ENCODE measurements around the gene ALAS1.

ALAS1 gene

DNA sequence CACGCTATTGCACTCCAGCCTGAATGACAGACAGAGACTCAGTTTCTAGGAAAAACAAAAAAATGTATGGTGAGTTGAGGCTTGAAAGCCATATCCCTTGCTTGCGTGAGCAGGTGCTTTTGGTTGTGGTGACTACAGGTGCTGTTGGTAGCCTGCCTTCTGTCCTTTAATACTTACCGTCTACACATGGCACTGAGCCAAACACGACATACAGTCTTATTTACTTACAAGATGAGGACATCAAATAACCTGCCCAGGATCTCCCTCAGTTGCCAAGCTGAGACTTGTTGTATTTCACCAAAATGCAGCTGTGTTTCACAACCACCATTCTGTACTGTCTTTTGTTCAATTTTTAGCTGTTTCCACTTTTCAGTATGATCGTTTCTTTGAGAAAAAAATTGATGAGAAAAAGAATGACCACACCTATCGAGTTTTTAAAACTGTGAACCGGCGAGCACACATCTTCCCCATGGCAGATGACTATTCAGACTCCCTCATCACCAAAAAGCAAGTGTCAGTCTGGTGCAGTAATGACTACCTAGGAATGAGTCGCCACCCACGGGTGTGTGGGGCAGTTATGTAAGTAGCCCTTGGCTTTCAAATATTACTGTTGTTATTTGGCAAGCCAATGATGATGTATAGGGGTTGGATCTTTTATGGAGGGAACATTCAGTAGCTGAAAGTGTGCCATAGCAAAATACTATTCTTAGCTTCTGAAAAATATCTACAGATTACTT lies 6.5 kb downstream of the ALAS1 start:
- Histone ChIP-seq H3K4me3 (ENCODE audit: control insufficient read depth in 1 of 7, extremely low read depth in 1 of 7, insufficient read depth in 4 of 7, low read depth in 2 of 7, low read length in 6 of 7) (no peak overlapping the region), H3K27ac (ENCODE audit: insufficient read depth in 1 of 2, low read depth in 1 of 2, low read length in 2 of 2, poor library complexity in 1 of 2, severe bottlenecking in 2 of 2) (no peak overlapping the region), H3K4me1 (ENCODE audit: control extremely low read depth in 1 of 4, control insufficient read depth in 4 of 4, insufficient read depth in 4 of 4, low read length in 3 of 4) (peaks cover 0 to 25% (median 4%) of the 10 kb centered on the region in 4 experiments), H3K36me3 (ENCODE audit: control insufficient read depth in 4 of 4, insufficient read depth in 4 of 4, low read length in 3 of 4) (peaks cover 28 to 73% (median 56%) of the 10 kb centered on the region in 4 experiments), H3K9me3 (ENCODE audit: control extremely low read depth in 1 of 5, control insufficient read depth in 4 of 5, insufficient read depth in 2 of 5, low read depth in 1 of 5, low read length in 4 of 5) (no peaks in the 10 kb centered on the region), H3K27me3 (replicated peaks in 2 of 5; ENCODE audit: control insufficient read depth in 4 of 5, insufficient read depth in 5 of 5, low read length in 4 of 5) (no peaks in the 10 kb centered on the region)
- DNase-seq: no peak
- CTCF ChIA-PET: interaction anchor here (0.6 to 1.8 kb wide), 10 partner anchors 10 to 562 kb away, joined by 3 to 7 read pairs (median 4); partner anchors contain the start of gene TLR9
- POLR2A ChIA-PET: no interaction called here
- 92% methylated on average over 8 of the region's 10 CpGs for WGBS (ENCODE audit: insufficient coverage)

DNA sequence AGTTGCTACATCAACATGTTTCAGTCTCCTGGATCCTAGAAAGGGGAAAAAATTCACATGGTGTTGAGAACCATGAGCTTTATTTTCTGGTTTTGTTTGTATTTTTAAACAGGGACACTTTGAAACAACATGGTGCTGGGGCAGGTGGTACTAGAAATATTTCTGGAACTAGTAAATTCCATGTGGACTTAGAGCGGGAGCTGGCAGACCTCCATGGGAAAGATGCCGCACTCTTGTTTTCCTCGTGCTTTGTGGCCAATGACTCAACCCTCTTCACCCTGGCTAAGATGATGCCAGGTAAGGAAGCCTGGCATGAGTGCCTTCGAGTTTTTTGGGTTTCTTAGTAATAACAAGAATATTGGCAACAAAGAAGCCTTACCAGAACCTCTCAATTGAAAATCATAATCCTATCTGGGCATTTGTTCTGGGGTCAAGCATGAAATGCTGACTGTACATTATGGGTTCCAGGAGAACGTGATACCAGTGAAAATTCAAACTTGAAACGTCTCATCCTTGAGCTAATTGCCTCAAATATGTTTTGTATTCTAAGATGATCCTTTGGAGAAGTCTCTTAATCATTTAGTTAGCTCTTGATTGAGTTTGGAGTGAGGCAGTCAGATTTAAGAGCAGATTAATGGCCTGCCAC lies 7.9 kb downstream of the ALAS1 start:
- 98% methylated on average over 5 of the region's 6 CpGs for WGBS (ENCODE audit: insufficient coverage)
- Histone ChIP-seq H3K4me3 (ENCODE audit: control insufficient read depth in 1 of 7, extremely low read depth in 1 of 7, insufficient read depth in 4 of 7, low read depth in 2 of 7, low read length in 6 of 7) (no peak overlapping the region), H3K36me3 (ENCODE audit: control insufficient read depth in 4 of 4, insufficient read depth in 4 of 4, low read length in 3 of 4) (peaks cover 38 to 81% (median 67%) of the 10 kb centered on the region in 4 experiments), H3K9me3 (ENCODE audit: control extremely low read depth in 1 of 5, control insufficient read depth in 4 of 5, insufficient read depth in 2 of 5, low read depth in 1 of 5, low read length in 4 of 5) (no peaks in the 10 kb centered on the region), H3K4me1 (ENCODE audit: control extremely low read depth in 1 of 4, control insufficient read depth in 4 of 4, insufficient read depth in 4 of 4, low read length in 3 of 4) (peaks cover 0 to 30% (median 4%) of the 10 kb centered on the region in 4 experiments), H3K27ac (ENCODE audit: insufficient read depth in 1 of 2, low read depth in 1 of 2, low read length in 2 of 2, poor library complexity in 1 of 2, severe bottlenecking in 2 of 2) (no peak overlapping the region), H3K27me3 (replicated peaks in 2 of 5; ENCODE audit: control insufficient read depth in 4 of 5, insufficient read depth in 5 of 5, low read length in 4 of 5) (no peaks in the 10 kb centered on the region)
- DNase-seq: no peak
- CTCF ChIA-PET: interaction anchor here (0.7 to 1.8 kb wide), 7 partner anchors 9 to 134 kb away, joined by 3 to 7 read pairs (median 3); no protein-coding TSS in a partner anchor
- POLR2A ChIA-PET: no interaction called here

DNA sequence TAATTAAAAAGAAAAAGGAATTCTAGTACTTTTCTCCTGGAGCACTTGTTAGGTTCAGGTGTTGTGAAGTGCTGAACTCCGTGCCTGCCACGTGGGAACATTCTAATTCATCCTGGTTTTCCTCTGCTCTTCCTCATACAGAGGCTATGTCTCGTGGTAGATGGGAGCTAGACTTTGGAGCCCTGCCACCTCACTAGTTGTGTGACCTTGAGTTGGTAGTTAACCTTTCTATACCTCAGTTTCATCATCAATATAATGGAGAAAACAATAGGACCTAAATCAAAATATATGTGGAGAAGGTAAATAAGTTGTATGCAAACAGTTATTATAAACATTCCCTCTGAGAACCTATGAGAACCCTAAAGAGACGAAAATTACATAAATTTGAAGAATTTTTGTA lies 10.6 kb downstream of the ALAS1 start:
- Histone ChIP-seq H3K4me3 (ENCODE audit: control insufficient read depth in 1 of 7, extremely low read depth in 1 of 7, insufficient read depth in 4 of 7, low read depth in 2 of 7, low read length in 6 of 7) (no peak overlapping the region), H3K36me3 (ENCODE audit: control insufficient read depth in 4 of 4, insufficient read depth in 4 of 4, low read length in 3 of 4) (peaks cover 39 to 90% (median 75%) of the 10 kb centered on the region in 4 experiments), H3K27me3 (replicated peaks in 2 of 5; ENCODE audit: control insufficient read depth in 4 of 5, insufficient read depth in 5 of 5, low read length in 4 of 5) (no peaks in the 10 kb centered on the region), H3K4me1 (ENCODE audit: control extremely low read depth in 1 of 4, control insufficient read depth in 4 of 4, insufficient read depth in 4 of 4, low read length in 3 of 4) (peaks cover 0 to 6% (median 0%) of the 10 kb centered on the region in 4 experiments), H3K9me3 (ENCODE audit: control extremely low read depth in 1 of 5, control insufficient read depth in 4 of 5, insufficient read depth in 2 of 5, low read depth in 1 of 5, low read length in 4 of 5) (no peaks in the 10 kb centered on the region), H3K27ac (ENCODE audit: insufficient read depth in 1 of 2, low read depth in 1 of 2, low read length in 2 of 2, poor library complexity in 1 of 2, severe bottlenecking in 2 of 2) (no peak overlapping the region)
- CTCF ChIA-PET: interaction anchor here (1.0 to 1.3 kb wide), 4 partner anchors 11 to 64 kb away, joined by 3 read pairs; partner anchors contain the start of gene TLR9
- POLR2A ChIA-PET: interaction anchor here (0.6 kb wide), 1 partner anchor 20 kb away, joined by 3 read pairs; no protein-coding TSS in a partner anchor
- DNase-seq: no peak
- whole genome bisulfite sequencing (ENCODE audit: insufficient coverage): 94% methylated on average over 3 of the region's 4 CpGs

DNA sequence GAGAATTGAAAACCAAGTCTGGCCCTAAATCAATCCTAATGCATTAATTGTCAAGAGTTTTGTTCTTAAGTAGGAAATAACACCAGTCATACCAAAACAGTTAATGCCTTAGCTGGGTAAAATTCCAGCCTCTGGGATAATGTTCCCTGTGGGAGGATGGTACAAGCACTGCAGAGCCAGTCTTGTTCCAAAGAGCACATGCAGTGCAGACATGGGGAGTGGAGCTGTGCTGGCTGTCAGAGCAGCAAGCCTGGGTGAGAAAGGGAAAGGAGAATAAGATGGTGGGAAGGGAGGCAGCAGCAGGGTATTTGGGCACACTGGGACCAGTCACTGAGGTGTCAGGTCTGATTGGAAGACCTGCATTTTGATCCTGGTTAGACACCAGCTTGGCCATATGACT lies 12.1 kb downstream of the ALAS1 start:
- Histone ChIP-seq H3K4me3 (ENCODE audit: control insufficient read depth in 1 of 7, extremely low read depth in 1 of 7, insufficient read depth in 4 of 7, low read depth in 2 of 7, low read length in 6 of 7) (no peak overlapping the region), H3K36me3 (ENCODE audit: control insufficient read depth in 4 of 4, insufficient read depth in 4 of 4, low read length in 3 of 4) (peaks cover 36 to 90% (median 75%) of the 10 kb centered on the region in 4 experiments), H3K27me3 (replicated peaks in 2 of 5; ENCODE audit: control insufficient read depth in 4 of 5, insufficient read depth in 5 of 5, low read length in 4 of 5) (no peaks in the 10 kb centered on the region), H3K9me3 (ENCODE audit: control extremely low read depth in 1 of 5, control insufficient read depth in 4 of 5, insufficient read depth in 2 of 5, low read depth in 1 of 5, low read length in 4 of 5) (no peaks in the 10 kb centered on the region), H3K4me1 (ENCODE audit: control extremely low read depth in 1 of 4, control insufficient read depth in 4 of 4, insufficient read depth in 4 of 4, low read length in 3 of 4) (peaks cover 0 to 6% (median 0%) of the 10 kb centered on the region in 4 experiments), H3K27ac (ENCODE audit: insufficient read depth in 1 of 2, low read depth in 1 of 2, low read length in 2 of 2, poor library complexity in 1 of 2, severe bottlenecking in 2 of 2) (no peak overlapping the region)
- POLR2A ChIA-PET: no interaction called here
- CTCF ChIA-PET: interaction anchor here (1.3 to 1.4 kb wide), 3 partner anchors 11 to 79 kb away, joined by 3 to 7 read pairs (median 4); no protein-coding TSS in a partner anchor
- DNase-seq: no peak

DNA sequence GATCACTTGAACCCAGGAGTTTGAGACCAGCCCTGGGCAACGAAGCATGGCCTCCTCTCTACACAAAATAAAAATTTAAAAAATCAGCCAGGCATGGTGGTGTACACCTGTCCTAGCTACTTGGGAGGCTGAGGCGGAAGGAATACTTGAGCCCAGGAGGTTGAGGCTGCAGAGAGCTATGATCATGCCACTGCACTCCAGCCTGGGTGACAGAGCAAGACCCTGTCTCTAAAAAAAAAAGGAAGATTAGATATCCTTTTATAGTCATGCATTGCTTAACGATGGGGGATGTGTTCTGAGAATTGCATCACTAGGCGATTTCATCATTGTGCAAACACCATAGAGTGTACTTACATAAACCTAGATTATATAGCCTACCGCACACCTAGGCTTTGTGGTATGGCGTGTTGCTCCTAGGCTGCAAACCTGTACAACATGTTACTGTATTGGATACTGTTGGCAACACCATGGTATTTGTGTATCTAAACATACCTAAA lies 12.6 kb downstream of the ALAS1 start:
- Histone ChIP-seq H3K4me1 (ENCODE audit: control extremely low read depth in 1 of 4, control insufficient read depth in 4 of 4, insufficient read depth in 4 of 4, low read length in 3 of 4) (peaks cover 0 to 6% (median 3%) of the 10 kb centered on the region in 4 experiments), H3K36me3 (ENCODE audit: control insufficient read depth in 4 of 4, insufficient read depth in 4 of 4, low read length in 3 of 4) (peaks cover 36 to 90% (median 77%) of the 10 kb centered on the region in 4 experiments), H3K9me3 (ENCODE audit: control extremely low read depth in 1 of 5, control insufficient read depth in 4 of 5, insufficient read depth in 2 of 5, low read depth in 1 of 5, low read length in 4 of 5) (no peaks in the 10 kb centered on the region), H3K27ac (ENCODE audit: insufficient read depth in 1 of 2, low read depth in 1 of 2, low read length in 2 of 2, poor library complexity in 1 of 2, severe bottlenecking in 2 of 2) (no peak overlapping the region), H3K27me3 (replicated peaks in 2 of 5; ENCODE audit: control insufficient read depth in 4 of 5, insufficient read depth in 5 of 5, low read length in 4 of 5) (no peaks in the 10 kb centered on the region), H3K4me3 (ENCODE audit: control insufficient read depth in 1 of 7, extremely low read depth in 1 of 7, insufficient read depth in 4 of 7, low read depth in 2 of 7, low read length in 6 of 7) (no peak overlapping the region)
- CTCF ChIA-PET: interaction anchor here (1.3 to 2.8 kb wide), 4 partner anchors 9 to 43 kb away, joined by 4 to 9 read pairs (median 6); no protein-coding TSS in a partner anchor
- peak in 1 of 3 donors; percentile 46 for DNase-seq
- 100% methylated on average over 1 of the region's 6 CpGs for WGBS (ENCODE audit: insufficient coverage)
- POLR2A ChIA-PET: no interaction called here

DNA sequence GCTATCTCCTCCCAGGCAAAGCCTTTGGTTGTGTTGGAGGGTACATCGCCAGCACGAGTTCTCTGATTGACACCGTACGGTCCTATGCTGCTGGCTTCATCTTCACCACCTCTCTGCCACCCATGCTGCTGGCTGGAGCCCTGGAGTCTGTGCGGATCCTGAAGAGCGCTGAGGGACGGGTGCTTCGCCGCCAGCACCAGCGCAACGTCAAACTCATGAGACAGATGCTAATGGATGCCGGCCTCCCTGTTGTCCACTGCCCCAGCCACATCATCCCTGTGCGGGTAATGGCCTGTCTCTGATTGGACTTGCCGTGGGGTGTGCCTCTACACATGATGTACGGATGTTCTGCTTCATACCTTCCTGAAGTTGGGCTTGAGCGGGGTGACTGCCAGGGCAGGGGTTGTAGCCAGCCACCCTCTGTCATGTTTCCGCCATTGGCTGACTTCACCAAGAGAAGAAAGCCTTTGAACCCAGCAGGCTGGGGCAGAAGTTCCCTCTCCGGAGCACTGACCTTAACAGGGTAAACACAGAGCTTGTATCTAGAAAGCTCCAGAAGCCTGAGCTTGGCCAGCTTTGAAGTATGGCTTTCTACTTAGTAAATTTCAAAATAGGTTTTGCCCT lies 13.4 kb downstream of the ALAS1 start:
- Histone ChIP-seq H3K4me3 (ENCODE audit: control insufficient read depth in 1 of 7, extremely low read depth in 1 of 7, insufficient read depth in 4 of 7, low read depth in 2 of 7, low read length in 6 of 7) (no peak overlapping the region), H3K4me1 (ENCODE audit: control extremely low read depth in 1 of 4, control insufficient read depth in 4 of 4, insufficient read depth in 4 of 4, low read length in 3 of 4) (peaks cover 1 to 11% (median 10%) of the 10 kb centered on the region in 4 experiments), H3K36me3 (ENCODE audit: control insufficient read depth in 4 of 4, insufficient read depth in 4 of 4, low read length in 3 of 4) (peaks cover 30 to 83% (median 75%) of the 10 kb centered on the region in 4 experiments), H3K9me3 (ENCODE audit: control extremely low read depth in 1 of 5, control insufficient read depth in 4 of 5, insufficient read depth in 2 of 5, low read depth in 1 of 5, low read length in 4 of 5) (no peaks in the 10 kb centered on the region), H3K27ac (ENCODE audit: insufficient read depth in 1 of 2, low read depth in 1 of 2, low read length in 2 of 2, poor library complexity in 1 of 2, severe bottlenecking in 2 of 2) (no peak overlapping the region), H3K27me3 (replicated peaks in 2 of 5; ENCODE audit: control insufficient read depth in 4 of 5, insufficient read depth in 5 of 5, low read length in 4 of 5) (no peaks in the 10 kb centered on the region)
- POLR2A ChIA-PET: no interaction called here
- no peak for DNase-seq
- CTCF ChIA-PET: interaction anchor here (1.2 to 2.8 kb wide), 4 partner anchors 8 to 20 kb away, joined by 3 to 9 read pairs (median 4); no protein-coding TSS in a partner anchor
- 98% methylated on average over 17 of the region's 18 CpGs for WGBS (ENCODE audit: insufficient coverage)
